ENCODE measurements around the gene SHROOM3.

- TF ChIP-seq NANOG (IDR thresholded peaks at IDR 0.05; ENCODE audit: borderline replicate concordance): no peak
- TF ChIP-seq POLR2AphosphoS5 (IDR thresholded peaks at IDR 0.05; ENCODE audit: low read depth): no peak
- TF ChIP-seq CTCF (conservative IDR thresholded peaks at IDR 0.05; ENCODE audit: low read depth in 2 of 2): no peak
- TF ChIP-seq EZH2 (IDR thresholded peaks at IDR 0.05; ENCODE audit: low read depth, unreplicated experiment): no peak
- TF ChIP-seq JUNB (IDR thresholded peaks at IDR 0.05; ENCODE audit: unreplicated experiment): no peak
- no peak for TF ChIP-seq EZH2phosphoT487 (IDR thresholded peaks at IDR 0.05; ENCODE audit: unreplicated experiment)
- TF ChIP-seq ZNF331 (CRISPR knock-in tag; IDR thresholded peaks at IDR 0.05; ENCODE audit: low read depth): no peak
- TF ChIP-seq REST (IDR thresholded peaks at IDR 0.05; ENCODE audit: unreplicated experiment): no peak
- TF ChIP-seq STAT1 (IDR thresholded peaks at IDR 0.05; ENCODE audit: unreplicated experiment): no peak
- TF ChIP-seq CREB1 (CRISPR knock-in tag; IDR thresholded peaks at IDR 0.05; ENCODE audit: low read depth): no peak
These were observed 235.6 kb downstream of the SHROOM3 start for GRCh38 chr4:76670631-76671030.

Data from GM23338 (cell line).